GM21737 (cell line): ENCODE measurements around the gene CAPZB.

Experiments
- ATAC-seq: cut with Tn5 transposase; IDR thresholded peaks from one replicate; pipeline ENCODE4 v1.9.1; 2021; ENCODE audit warnings: mild to moderate bottlenecking, moderate library complexity; ENCODE audit not compliant: unreplicated experiment

CAPZB gene

DNA sequence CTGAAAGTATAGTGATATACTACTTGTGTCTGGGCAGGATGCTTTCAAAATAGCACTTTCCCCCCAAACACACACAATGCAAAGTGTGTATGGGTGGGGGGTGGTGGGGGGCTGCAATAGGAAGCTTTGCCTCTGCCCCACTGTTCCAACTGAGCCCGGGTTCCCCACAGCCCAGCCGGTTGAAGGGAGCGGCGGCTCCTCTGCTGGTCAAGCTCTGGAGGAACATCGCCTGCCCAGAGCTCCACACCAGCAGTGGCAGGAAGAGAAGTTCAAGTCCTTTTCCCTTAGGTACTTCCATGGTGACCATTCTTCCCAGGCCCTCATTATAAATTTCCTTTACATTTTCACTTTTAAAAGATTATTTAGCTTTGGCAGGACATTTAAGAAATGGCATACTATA is 74.9 kb downstream of the CAPZB start:
- no peak for ATAC-seq

- ATAC-seq, result no peak
Measured at GRCh38 chr1:19409477-19410341, 75.6 kb downstream of the CAPZB start.

DNA sequence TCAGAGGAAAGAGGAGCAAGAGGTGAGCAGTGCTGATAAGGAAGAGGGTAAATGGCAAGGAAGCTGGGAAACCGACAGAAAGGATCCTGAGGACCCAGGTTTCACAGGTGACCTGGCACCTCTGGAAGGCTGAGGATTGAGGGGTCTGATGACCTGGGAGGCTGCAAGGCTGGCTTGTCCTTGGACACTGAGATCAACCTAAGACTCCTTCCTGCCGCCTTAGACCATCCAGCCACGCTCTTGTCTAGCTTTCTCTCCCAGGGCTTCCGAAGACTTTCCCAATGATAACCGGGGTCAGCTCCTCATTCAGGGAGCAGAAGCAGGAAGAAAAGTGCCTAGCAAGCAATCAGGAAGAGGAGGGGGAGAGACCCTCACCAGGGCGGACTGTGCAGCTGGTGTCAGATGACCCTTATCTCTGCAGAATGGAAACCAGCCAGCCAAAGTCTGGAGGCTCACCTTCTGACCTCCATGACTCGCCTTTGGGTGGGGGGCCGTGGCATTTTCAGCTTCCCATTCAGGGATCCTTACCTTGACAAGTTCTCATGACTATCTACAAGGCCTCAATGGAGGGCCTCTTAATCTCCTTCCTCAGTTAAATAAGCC is 77.7 kb downstream of the CAPZB start:
- ATAC-seq, result no peak

- no peak for ATAC-seq
Measured at GRCh38 chr1:19406680-19407079, 78.7 kb downstream of the CAPZB start.

- ATAC-seq, result no peak
Measured at GRCh38 chr1:19405761-19406487, 79.4 kb downstream of the CAPZB start.

- ATAC-seq, result no peak
Measured at GRCh38 chr1:19405195-19405760, 80.1 kb downstream of the CAPZB start.

DNA sequence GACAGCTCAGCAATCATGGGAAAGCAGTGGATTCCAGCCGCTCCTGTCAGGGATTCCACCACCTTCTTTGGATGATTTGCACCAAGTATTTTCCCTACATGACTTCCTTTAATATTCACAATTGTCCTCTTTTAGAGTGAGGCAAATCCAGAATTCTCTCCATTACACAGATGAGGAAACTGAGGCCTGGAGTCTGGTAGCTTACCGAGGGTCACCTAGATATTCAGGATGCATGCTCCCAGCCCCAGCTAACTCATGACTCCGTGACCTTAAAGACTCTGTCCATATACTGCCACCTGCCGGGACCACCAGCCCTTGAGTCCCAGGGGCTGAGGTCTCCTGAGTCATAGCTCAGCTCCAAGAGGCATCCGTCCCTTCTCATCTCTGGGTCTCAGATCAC is 80.6 kb downstream of the CAPZB start:
- ATAC-seq, result no peak

DNA sequence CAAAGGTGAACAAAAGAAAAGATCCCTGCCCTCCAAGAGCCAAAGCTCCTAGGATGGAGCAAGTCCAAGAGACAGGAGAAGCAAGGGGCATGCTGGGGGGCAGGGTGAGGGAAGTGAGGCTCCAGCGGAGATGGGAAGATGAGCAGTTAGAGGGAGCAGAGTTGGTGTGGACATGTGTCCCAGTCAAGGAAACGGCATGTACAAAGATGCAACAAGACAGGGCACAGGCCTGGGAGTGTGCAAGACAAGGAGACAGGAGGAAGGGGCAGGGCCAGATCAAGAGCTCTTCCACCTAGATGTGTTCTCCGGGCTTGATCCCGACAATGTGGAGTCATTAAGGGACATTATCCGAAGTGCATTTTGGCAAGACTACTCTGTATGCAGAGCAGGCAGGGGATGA is 82.1 kb downstream of the CAPZB start:
- no peak for ATAC-seq

DNA sequence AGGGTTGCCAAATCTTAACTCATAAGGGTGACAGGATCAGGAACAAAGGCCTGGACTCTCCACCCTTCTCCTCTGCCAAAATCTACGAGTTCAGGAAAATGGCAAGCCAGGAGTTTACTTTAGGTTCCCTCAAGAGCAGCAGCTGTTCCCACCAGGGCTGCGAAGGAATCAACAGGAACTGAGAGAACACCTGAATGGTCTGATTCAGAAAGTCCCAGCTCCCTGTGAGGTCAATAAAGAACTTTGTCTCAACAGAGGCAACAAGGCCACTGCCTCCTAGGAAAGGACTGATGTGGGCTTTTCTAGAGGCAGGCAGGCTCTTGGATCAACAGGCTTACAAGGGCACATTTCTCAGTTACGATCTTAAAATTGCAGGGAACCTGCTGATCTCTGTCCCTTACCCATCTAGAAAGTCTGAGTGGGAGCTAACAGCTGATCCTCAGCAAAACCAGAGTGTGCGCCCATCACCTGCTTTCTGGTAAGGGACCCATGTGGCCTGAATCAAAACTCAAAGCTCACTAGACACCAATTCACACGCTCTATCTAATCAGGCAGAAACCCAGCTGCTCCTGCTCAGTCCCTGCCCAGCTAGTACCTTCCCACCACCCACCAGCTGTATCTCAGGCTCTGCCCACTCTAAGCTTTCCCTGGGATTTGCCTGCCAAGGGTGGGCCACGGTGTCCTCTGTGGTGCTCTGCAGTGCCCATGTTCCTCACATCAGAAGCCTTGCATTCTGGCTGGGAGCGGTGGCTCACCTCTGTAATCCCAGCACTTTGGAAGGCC is 83.1 kb downstream of the CAPZB start:
- ATAC-seq, result no peak

DNA sequence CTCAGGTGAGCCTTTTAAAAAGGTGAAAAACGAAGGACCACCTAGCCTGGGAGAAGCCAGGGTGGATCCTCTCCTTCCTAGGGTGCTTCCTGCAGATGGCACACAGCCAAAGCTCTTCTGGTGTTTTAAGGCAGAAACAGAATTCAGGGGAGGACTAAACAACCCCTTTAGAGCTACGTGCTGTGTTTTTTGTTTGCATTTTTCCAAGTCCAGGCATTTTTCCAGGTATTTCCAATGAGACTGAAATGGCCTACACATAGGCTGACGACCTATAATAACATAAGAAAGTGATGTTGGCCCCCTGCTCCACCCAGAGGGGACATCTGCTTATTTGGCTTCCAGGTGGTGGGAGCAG is 83.8 kb downstream of the CAPZB start:
- ATAC-seq, result no peak

DNA sequence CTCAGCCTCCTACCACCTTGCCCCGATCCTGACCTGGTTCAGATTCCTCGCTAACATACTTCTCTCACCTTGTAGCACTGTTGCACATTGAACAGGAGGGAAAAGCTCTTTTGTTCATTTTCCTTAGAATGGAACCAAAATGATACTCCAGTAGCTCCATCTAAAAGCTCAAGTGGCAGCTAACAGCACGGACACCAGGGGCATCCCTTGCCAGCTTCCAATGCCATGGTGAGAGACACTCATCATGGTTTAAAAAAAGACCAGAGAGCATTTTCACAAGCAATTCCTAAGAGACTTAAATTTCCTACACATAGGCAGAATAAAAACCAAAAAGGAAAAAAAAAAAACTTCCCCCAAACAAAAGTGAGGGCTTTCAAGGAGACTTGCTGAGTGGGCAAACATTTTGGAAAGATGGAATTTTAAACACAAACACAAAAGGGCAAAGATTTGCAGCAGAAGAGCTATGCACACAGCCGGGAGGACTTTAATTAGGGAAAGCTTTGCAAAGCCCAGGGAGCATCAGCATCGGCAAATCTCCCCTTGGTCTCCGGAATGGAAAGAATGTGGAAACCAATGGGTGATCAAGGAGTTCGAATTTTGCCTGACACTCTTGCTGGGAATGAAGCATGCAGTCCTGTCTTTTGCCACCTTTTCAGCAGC is 84.3 kb downstream of the CAPZB start:
- no peak for ATAC-seq

DNA sequence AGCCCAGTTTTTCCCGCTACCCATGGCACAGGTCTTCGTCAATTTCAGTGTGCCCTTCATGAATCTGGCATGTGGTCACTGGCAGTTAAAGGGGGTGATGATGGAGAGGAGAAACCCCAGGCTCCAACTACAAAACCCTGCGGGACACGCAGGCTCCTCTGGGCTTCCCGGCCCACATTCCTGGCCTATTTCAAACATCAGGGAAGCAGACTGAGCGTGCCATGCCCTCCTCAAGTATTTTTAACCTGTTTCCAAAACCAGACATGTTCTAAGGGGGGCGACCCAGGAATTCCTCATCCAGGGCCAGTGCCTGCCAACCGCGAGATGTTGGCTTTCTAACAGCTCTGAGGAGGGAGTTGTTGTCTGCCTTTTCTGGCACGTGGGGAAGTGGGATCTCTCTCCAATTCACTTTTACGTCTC is 85.1 kb downstream of the CAPZB start:
- no peak for ATAC-seq

DNA sequence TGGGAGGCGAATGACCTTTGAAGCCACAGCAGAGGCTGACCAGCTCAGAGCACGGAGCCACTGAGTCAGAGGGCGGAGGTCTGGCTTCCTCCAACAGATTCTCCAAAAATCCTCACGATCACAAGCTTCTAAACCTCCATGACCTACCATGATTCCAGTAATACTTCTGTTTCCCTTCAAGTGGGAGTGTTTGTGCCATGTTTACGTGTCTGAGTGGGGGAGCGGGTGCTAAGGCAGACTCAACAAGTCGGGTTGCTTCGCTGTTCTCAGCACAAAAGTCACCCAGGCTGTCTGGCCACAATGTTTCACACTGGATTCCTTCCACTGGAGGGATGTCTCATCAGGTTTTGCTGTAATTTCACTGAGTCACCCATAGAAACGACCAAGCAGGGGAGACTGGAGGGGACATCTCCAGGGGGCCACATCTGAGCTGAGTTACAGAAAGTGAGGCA is 87.0 kb downstream of the CAPZB start:
- no peak for ATAC-seq

- ATAC-seq, result no peak
Measured at GRCh38 chr1:19397217-19397945, 88.0 kb downstream of the CAPZB start.

DNA sequence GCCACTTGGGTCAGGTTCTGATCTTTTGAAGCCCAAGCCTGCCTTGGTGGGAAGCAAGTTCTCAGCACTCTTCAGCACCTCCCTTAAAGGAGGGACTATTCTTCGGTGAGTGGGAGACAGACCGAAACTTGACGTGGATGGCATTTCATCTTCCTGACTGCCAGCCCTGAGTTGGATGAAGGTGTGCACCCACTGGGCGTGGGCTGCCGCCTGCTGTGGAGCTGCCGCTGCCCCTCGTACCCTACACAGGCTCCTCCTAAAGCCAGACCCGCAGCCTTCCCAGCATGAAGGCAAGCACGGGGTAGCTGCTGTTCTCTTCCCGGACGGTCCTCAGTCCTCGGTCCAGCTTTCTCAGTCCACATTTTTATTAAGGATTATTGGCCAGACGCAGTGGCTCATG is 89.1 kb downstream of the CAPZB start:
- ATAC-seq, result no peak

DNA sequence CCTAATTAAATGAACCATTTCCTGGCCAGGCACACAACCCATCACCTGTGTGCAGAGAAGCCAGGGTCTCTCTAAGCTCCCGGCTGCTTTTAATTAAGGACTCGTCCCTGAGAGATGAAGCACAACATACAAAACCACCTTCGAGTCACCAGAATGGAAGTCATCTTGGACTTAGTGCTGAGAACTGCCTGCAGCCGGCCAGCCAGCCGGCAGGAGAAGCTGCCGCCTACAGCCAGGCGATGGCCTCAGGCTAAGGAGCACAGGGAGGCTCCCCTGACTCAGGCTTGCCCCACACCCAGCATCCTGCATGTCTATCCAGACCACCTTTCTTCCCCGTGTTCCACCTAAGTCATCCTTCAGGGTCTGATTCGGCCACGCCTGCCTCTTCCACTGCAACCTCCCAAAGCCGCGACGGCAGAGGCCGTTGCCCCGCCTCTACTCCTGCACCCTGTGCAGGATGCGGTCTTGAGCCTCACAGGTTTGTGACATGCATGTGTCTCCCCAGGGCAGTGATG is 89.6 kb downstream of the CAPZB start:
- no peak for ATAC-seq

GRCh38 chr1:19393046-19393445 is 92.3 kb downstream of the CAPZB start:
- no peak for ATAC-seq

DNA sequence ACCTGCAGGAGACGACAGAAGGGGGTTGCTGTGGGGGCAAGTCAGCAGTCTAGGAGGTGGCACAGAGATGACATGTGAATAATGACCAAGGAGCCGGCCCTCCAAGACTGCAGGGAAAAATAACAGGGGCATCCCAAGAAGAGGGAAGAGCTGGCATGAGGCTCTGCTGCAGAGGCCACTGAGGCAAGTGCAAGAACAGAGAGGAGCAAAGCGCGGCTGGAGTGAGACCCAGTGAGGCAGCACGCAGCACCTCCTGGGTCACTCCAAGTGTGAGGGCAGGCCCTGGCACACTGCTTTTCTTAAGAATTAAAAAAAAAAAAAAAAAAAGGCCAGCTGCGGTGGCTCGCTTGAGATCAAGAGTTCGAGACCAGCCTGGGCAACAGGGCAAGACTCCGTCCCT is 93.1 kb downstream of the CAPZB start:
- ATAC-seq, result no peak

GRCh38 chr1:19391596-19391981 is 93.8 kb downstream of the CAPZB start:
- ATAC-seq, result no peak
